NT2/D1 (cell line): ENCODE measurements around the gene MKLN1.

Experiments
- SUZ12 ChIP-seq: IDR thresholded peaks from 2 replicates; pipeline ENCODE4 v1.6.1; 2011; ENCODE audit not compliant: insufficient read length, insufficient read depth; ENCODE audit errors: extremely low read depth
- YY1 ChIP-seq: IDR thresholded peaks from 2 replicates; pipeline ENCODE4 v1.6.1; 2011; ENCODE audit not compliant: insufficient read length, insufficient read depth
- ZNF274 ChIP-seq: IDR thresholded peaks from 2 replicates; pipeline ENCODE4 v1.6.1; 2011; ENCODE audit warnings: mild to moderate bottlenecking, low read depth, low read length

GRCh38 chr7:131538813-131539179 is 211.1 kb downstream of the MKLN1 start:
- TF ChIP-seq YY1: no peak
- no peak for TF ChIP-seq SUZ12
- no peak for TF ChIP-seq ZNF274
